ENCODE results near the gene COL20A1. TPM values are rescaled to one million over a fixed set of nuclear protein-coding genes. Genes with fewer than 3 reads are reported as not detected.

The COL20A1 gene
- total and polyA plus RNA-seq, 2 of the 13 experiments (the other 11 are each of a cell fraction or from before 2014, with no cell fraction given): not detected

DNA sequence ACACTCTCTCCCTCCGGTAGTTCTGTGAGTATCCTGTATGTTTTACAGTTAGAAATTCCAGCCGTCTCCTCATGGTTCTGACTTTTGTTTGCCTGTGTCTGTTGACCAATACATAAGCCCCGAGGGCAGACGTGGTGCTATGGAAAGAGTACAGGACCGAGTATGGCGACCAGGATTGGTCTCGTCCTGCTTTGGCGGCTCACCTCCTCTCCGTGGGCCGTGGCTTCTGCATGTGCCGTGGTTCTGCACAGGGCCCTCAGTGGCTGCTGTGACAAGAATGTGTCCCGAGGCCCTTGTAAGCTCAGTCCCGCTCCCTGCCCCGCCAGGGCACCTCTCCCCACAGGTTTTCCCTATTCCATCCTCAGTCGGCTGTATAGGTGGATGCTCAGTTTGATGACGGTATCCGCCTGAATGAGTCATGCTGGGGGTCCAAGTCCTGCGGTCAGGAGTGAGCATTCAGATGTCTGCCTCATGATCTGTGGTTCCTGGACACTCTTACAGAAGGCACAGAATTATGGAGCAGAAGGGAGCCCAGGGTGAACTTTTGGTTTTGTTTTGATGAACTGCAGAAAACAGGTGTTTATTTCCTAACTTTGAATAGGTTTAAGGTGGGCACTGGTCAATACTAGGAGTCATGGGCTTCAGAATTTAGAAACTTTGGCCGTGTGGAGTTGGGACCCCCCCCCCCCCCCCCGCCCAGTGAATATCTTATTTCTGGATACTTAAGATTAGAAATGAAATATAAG lies 19.2 kb upstream of the COL20A1 start (continued):
- TF ChIP-seq, protein P1, sequence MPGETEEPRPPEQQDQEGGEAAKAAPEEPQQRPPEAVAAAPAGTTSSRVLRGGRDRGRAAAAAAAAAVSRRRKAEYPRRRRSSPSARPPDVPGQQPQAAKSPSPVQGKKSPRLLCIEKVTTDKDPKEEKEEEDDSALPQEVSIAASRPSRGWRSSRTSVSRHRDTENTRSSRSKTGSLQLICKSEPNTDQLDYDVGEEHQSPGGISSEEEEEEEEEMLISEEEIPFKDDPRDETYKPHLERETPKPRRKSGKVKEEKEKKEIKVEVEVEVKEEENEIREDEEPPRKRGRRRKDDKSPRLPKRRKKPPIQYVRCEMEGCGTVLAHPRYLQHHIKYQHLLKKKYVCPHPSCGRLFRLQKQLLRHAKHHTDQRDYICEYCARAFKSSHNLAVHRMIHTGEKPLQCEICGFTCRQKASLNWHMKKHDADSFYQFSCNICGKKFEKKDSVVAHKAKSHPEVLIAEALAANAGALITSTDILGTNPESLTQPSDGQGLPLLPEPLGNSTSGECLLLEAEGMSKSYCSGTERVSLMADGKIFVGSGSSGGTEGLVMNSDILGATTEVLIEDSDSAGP (CRISPR knock-in tag; IDR thresholded peaks at IDR 0.05; ENCODE audit: borderline replicate concordance): no peak
- TF ChIP-seq ZNF205 (CRISPR knock-in tag; IDR thresholded peaks at IDR 0.05) (0 out of 2 replicates have a peak, but pooled peaks have one; percentile 21), PCBP1 (IDR thresholded peaks at IDR 0.05; ENCODE audit: borderline replicate concordance, low read depth, low read length) (0 out of 2 replicates have a peak, but pooled peaks have one; percentile 64), ATAD3A (CRISPR knock-in tag; IDR thresholded peaks at IDR 0.05) (0 out of 2 replicates have a peak, but pooled peaks have one; percentile 71), ZNF619 (CRISPR knock-in tag; IDR thresholded peaks at IDR 0.05) (no peak), POLR2A (IDR thresholded peaks at IDR 0.05; ENCODE audit: insufficient read depth in 1 of 2, low read depth in 2 of 2, low read length in 2 of 2) (peak in 1 of 2 experiments; percentile 78; a peak in 2 of 4 replicates), SALL1 (CRISPR knock-in tag; IDR thresholded peaks at IDR 0.05) (peak; percentile 45; the same call in 1 of the 2 replicates), ZSCAN21 (CRISPR knock-in tag; IDR thresholded peaks at IDR 0.05; ENCODE audit: borderline replicate concordance) (peak; percentile 38; the same call in 1 of the 2 replicates), REL (CRISPR knock-in tag; conservative IDR thresholded peaks at IDR 0.05) (0 out of 2 replicates have a peak, but pooled peaks have one; percentile 49), FOSL1 (CRISPR knock-in tag; IDR thresholded peaks at IDR 0.05; ENCODE audit: borderline replicate concordance) (peak; percentile 66; the same call in 1 of the 2 replicates), RXRA (CRISPR knock-in tag; IDR thresholded peaks at IDR 0.05) (peak; percentile 50; the same call in 1 of the 2 replicates), ERF (CRISPR knock-in tag; IDR thresholded peaks at IDR 0.05) (peak; percentile 65; the same call in 1 of the 2 replicates), ZNF749 (CRISPR knock-in tag; IDR thresholded peaks at IDR 0.05; ENCODE audit: borderline replicate concordance) (0 out of 2 replicates have a peak, but pooled peaks have one; percentile 55), ZNF644 (CRISPR knock-in tag; IDR thresholded peaks at IDR 0.05; ENCODE audit: low read depth) (no peak)
- TF ChIP-seq, protein P2, sequence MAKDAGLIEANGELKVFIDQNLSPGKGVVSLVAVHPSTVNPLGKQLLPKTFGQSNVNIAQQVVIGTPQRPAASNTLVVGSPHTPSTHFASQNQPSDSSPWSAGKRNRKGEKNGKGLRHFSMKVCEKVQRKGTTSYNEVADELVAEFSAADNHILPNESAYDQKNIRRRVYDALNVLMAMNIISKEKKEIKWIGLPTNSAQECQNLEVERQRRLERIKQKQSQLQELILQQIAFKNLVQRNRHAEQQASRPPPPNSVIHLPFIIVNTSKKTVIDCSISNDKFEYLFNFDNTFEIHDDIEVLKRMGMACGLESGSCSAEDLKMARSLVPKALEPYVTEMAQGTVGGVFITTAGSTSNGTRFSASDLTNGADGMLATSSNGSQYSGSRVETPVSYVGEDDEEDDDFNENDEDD (CRISPR knock-in tag; IDR thresholded peaks at IDR 0.05; ENCODE audit: borderline replicate concordance): no peak
- TF ChIP-seq, protein P3, sequence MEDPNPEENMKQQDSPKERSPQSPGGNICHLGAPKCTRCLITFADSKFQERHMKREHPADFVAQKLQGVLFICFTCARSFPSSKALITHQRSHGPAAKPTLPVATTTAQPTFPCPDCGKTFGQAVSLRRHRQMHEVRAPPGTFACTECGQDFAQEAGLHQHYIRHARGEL (CRISPR knock-in tag; IDR thresholded peaks at IDR 0.05): no peak
- TF ChIP-seq, protein P4, sequence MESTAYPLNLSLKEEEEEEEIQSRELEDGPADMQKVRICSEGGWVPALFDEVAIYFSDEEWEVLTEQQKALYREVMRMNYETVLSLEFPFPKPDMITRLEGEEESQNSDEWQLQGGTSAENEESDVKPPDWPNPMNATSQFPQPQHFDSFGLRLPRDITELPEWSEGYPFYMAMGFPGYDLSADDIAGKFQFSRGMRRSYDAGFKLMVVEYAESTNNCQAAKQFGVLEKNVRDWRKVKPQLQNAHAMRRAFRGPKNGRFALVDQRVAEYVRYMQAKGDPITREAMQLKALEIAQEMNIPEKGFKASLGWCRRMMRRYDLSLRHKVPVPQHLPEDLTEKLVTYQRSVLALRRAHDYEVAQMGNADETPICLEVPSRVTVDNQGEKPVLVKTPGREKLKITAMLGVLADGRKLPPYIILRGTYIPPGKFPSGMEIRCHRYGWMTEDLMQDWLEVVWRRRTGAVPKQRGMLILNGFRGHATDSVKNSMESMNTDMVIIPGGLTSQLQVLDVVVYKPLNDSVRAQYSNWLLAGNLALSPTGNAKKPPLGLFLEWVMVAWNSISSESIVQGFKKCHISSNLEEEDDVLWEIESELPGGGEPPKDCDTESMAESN (CRISPR knock-in tag; conservative IDR thresholded peaks at IDR 0.05): 0 out of 2 replicates have a peak, but pooled peaks have one; percentile 40
- TF ChIP-seq, protein P5, sequence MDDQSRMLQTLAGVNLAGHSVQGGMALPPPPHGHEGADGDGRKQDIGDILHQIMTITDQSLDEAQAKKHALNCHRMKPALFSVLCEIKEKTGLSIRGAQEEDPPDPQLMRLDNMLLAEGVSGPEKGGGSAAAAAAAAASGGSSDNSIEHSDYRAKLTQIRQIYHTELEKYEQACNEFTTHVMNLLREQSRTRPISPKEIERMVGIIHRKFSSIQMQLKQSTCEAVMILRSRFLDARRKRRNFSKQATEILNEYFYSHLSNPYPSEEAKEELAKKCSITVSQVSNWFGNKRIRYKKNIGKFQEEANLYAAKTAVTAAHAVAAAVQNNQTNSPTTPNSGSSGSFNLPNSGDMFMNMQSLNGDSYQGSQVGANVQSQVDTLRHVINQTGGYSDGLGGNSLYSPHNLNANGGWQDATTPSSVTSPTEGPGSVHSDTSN (CRISPR knock-in tag; IDR thresholded peaks at IDR 0.05; ENCODE audit: borderline replicate concordance): no peak
- TF ChIP-seq, protein P6, sequence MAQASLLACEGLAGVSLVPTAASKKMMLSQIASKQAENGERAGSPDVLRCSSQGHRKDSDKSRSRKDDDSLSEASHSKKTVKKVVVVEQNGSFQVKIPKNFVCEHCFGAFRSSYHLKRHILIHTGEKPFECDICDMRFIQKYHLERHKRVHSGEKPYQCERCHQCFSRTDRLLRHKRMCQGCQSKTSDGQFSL (CRISPR knock-in tag; IDR thresholded peaks at IDR 0.05): peak; percentile 40
- TF ChIP-seq, protein P7, sequence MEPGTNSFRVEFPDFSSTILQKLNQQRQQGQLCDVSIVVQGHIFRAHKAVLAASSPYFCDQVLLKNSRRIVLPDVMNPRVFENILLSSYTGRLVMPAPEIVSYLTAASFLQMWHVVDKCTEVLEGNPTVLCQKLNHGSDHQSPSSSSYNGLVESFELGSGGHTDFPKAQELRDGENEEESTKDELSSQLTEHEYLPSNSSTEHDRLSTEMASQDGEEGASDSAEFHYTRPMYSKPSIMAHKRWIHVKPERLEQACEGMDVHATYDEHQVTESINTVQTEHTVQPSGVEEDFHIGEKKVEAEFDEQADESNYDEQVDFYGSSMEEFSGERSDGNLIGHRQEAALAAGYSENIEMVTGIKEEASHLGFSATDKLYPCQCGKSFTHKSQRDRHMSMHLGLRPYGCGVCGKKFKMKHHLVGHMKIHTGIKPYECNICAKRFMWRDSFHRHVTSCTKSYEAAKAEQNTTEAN (CRISPR knock-in tag; conservative IDR thresholded peaks at IDR 0.05): no peak
